A673 (cell line): ENCODE data around the gene CLEC3A.

ENCODE experiments used
- CTCF ChIP-seq: fragments of 300-800, 200-600 bp; sonication (generic); conservative IDR thresholded peaks from 2 replicates; pipeline ENCODE4 v1.5.1; 2017; ENCODE audit warnings: low read depth, mild to moderate bottlenecking, antibody characterized with exemption, low read length, moderate library complexity, mixed read lengths
- EZH2 ChIP-seq: fragments of 200-600 bp; sonication (generic); IDR thresholded peaks from 2 replicates; pipeline ENCODE4 v1.6.1; 2017; ENCODE audit warnings: borderline replicate concordance, low read depth, mild to moderate bottlenecking, mixed read lengths, antibody characterized with exemption, low read length; ENCODE audit not compliant: poor library complexity, severe bottlenecking

GRCh38 chr16:78060809-78061208, 38.5 kb downstream of the CLEC3A start:
- no peak for TF ChIP-seq CTCF
- no peak for TF ChIP-seq EZH2
